Liver (tissue), 2 donors: Measurements from ENCODE around the gene SPDEF.

Experiments
- YY1 ChIP-seq: IDR thresholded peaks from 2 replicates; pipeline ENCODE4 v1.6.1; 2016; ENCODE audit warnings: antibody characterized with exemption, mild to moderate bottlenecking
- TF ChIP-seq, protein P1 (sequence below): IDR thresholded peaks from 2 replicates; pipeline ENCODE4 v1.6.1; 2016; ENCODE audit warnings: antibody characterized with exemption, mild to moderate bottlenecking
- TF ChIP-seq, protein P2 (sequence below): fragments of 150-350 bp; IDR thresholded peaks from 2 replicates; pipeline ENCODE4 v1.5.1; 2017; ENCODE audit warnings: improper control_type of control experiment, low read depth, low read length; ENCODE audit not compliant: missing input control
- donor health status: healthy.

DNA sequence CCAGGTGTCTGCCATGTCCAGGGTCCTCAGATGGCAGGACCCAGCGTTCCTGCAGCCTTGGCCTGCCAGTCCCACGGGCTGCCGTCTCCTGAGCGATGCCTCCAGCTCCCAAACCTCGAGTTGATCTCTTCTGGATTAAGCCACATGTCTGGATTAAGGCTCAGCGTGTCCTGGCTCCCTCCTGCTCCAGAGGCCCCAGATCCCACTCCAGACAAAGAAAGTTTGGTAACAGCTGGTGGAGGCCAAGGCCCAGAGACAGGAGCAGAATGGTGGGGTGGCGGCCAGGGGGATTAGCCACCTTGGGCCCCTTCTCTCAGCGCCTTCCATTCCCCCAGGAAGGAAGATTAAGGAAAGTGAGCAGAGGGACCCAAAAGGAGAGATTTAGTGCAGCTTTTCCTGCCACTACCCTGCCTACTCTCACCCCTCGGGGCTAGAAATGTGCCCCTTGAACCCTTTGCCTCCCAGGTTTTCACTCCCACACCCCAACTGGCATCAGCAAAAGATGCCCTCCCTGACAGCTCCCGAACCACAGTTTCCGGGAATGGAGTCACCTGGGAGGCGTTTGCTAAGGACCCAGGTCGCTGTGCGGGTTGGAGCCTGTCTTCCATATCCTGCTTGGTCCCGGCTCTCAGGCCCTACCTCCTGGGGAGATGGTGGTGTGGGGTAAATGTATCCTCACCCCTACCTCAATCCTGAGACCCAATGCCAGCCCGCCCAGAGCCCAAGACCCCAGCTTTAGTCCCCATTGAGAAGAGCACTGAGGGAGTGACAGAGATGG is 6.9 kb downstream of the SPDEF start:
- TF ChIP-seq, protein P1, sequence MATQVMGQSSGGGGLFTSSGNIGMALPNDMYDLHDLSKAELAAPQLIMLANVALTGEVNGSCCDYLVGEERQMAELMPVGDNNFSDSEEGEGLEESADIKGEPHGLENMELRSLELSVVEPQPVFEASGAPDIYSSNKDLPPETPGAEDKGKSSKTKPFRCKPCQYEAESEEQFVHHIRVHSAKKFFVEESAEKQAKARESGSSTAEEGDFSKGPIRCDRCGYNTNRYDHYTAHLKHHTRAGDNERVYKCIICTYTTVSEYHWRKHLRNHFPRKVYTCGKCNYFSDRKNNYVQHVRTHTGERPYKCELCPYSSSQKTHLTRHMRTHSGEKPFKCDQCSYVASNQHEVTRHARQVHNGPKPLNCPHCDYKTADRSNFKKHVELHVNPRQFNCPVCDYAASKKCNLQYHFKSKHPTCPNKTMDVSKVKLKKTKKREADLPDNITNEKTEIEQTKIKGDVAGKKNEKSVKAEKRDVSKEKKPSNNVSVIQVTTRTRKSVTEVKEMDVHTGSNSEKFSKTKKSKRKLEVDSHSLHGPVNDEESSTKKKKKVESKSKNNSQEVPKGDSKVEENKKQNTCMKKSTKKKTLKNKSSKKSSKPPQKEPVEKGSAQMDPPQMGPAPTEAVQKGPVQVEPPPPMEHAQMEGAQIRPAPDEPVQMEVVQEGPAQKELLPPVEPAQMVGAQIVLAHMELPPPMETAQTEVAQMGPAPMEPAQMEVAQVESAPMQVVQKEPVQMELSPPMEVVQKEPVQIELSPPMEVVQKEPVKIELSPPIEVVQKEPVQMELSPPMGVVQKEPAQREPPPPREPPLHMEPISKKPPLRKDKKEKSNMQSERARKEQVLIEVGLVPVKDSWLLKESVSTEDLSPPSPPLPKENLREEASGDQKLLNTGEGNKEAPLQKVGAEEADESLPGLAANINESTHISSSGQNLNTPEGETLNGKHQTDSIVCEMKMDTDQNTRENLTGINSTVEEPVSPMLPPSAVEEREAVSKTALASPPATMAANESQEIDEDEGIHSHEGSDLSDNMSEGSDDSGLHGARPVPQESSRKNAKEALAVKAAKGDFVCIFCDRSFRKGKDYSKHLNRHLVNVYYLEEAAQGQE, result no peak
- TF ChIP-seq YY1, result no peak
- TF ChIP-seq, protein P2, sequence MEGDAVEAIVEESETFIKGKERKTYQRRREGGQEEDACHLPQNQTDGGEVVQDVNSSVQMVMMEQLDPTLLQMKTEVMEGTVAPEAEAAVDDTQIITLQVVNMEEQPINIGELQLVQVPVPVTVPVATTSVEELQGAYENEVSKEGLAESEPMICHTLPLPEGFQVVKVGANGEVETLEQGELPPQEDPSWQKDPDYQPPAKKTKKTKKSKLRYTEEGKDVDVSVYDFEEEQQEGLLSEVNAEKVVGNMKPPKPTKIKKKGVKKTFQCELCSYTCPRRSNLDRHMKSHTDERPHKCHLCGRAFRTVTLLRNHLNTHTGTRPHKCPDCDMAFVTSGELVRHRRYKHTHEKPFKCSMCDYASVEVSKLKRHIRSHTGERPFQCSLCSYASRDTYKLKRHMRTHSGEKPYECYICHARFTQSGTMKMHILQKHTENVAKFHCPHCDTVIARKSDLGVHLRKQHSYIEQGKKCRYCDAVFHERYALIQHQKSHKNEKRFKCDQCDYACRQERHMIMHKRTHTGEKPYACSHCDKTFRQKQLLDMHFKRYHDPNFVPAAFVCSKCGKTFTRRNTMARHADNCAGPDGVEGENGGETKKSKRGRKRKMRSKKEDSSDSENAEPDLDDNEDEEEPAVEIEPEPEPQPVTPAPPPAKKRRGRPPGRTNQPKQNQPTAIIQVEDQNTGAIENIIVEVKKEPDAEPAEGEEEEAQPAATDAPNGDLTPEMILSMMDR, result no peak
